GM12801 (cell line): ENCODE results near the gene SENP1.

Experiments used
- TF ChIP-seq, protein P1 (sequence below): IDR thresholded peaks from one replicate; pipeline ENCODE4 v1.5.1; 2011; ENCODE audit warnings: control low read depth; ENCODE audit not compliant: insufficient read length; ENCODE audit errors: extremely low read depth

SENP1 gene

DNA sequence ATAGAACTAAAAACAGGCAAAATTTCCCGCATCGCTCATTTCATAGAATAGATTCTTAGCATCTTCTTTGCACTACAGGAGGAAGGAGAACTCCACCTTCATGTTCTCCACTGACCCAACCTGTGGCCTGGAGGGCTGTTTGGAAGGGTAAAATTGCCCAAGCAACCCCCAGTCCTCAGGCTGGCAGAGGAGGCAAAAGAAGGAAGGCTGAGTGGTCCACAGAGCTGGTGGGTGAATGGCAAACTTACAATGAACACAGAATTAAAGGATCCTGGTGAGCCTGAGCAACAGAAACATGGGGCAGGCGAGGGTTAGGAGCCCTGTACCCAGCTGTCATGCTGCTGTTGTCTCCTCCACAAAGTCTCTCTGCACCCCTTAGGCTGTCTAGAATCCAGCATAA lies 25.1 kb downstream of the SENP1 start:
- TF ChIP-seq, protein P1, sequence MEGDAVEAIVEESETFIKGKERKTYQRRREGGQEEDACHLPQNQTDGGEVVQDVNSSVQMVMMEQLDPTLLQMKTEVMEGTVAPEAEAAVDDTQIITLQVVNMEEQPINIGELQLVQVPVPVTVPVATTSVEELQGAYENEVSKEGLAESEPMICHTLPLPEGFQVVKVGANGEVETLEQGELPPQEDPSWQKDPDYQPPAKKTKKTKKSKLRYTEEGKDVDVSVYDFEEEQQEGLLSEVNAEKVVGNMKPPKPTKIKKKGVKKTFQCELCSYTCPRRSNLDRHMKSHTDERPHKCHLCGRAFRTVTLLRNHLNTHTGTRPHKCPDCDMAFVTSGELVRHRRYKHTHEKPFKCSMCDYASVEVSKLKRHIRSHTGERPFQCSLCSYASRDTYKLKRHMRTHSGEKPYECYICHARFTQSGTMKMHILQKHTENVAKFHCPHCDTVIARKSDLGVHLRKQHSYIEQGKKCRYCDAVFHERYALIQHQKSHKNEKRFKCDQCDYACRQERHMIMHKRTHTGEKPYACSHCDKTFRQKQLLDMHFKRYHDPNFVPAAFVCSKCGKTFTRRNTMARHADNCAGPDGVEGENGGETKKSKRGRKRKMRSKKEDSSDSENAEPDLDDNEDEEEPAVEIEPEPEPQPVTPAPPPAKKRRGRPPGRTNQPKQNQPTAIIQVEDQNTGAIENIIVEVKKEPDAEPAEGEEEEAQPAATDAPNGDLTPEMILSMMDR: no peak

DNA sequence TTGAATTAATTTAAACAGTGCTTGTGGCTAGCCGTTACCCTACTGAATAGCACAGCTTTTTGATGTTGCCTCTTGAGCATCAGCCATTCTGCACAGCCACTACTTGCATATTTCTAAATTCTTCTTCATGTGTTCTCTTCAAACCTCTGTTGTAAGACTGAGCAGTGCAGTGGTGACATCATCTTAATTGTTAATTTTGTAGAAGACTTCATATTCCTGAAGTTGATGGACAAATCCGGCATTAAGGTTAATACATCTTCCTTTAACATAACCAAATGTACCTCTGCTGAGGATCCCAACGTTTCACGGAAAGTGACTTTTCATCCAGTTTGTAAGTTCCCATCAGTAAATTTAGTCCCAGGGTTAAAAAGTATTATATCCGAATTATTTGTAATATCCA lies 25.6 kb downstream of the SENP1 start:
- TF ChIP-seq, protein P1: no peak

DNA sequence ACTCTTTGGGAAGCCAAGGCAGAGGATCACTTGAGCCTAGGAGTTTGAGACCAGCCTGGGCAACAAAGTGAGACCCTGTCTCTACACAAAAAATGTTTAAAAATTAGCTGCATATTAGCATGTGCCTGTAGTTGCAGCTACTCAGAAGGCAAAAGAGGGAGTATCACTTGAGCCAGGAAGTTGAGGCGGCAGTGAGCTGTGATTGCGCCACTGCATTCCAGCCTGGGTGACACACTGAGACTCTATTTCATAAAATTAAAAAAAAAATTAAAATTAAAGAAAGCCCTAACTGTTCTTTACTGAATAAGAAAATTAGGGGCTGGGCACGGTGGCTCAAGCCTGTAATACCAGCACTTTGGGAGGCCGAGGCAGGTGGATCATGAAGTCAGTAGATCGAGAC lies 27.0 kb downstream of the SENP1 start:
- TF ChIP-seq, protein P1: no peak

DNA sequence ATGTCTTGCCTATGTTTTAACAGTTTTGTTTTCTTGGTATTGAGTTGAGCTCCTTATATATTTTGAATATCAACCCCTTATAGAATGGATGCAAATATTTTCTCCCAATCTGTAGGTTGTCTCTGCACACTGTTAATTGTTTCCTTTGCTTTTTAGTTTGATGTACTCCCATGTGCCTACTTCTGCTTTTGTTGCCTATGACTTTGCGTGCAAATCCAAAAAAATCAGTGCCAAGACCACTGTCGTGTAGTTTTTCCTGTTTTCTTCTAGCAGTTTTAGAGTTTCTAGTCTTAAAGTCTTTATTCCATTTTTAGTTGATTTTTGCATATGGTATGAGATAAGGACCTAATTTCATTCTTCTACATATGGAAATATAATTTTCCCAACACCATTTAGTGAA lies 28.8 kb downstream of the SENP1 start:
- TF ChIP-seq, protein P1: no peak

DNA sequence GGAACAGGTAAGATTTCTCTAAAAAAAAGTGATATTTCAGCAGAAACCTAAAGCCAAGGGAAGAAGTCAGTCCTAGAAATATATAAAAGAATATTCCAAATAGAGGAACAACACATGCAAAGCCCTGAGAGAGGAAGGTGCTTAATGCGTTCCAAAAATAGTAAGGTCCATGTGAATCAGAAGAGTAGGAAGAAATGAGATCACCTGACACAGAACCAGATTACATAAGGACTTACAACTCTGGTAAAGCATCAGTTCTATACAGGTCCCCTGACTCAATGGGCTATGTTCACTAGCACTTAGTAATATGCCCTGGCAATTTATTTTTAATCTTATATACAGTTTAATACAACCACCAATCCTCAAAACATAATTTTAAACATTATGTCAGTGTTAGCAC lies 30.0 kb downstream of the SENP1 start:
- TF ChIP-seq, protein P1: no peak

DNA sequence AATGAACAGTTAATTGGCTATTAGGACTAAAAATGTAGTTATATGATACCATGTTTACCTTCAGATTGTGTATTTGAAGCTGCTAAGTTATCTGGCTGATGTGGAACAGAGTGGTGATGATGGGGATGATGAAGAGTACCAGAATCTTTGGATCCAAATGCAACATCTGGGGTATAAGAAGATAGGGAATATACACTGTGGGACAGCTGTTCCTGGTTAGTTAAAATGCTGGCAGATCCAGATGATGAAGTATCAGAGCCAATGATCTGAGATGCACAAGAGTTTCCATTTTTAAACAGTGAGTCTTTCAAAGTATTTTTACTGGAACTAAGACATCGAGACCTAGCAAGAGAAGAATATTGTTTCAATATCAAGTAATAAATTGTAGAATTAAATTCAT lies 31.6 kb downstream of the SENP1 start:
- TF ChIP-seq, protein P1: no peak

DNA sequence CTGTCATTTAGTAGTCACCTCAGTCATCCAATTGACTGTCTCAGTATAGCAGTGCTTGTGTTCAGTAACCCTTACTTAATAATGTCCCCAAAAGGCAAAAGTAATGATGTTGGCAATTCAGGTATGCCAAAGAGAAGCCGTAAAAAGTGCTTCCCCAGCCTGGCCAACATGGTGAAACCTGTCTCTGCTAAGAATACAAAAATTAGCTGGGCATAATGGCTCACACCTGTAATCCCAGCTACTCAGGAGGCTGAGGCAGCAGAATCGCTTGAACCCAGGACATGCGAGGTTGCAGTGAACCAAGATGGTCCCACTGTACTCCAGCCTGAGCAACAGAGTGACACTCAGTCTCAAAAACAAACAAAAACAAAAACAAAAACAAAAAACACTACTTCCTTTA lies 33.6 kb downstream of the SENP1 start:
- TF ChIP-seq, protein P1: no peak

DNA sequence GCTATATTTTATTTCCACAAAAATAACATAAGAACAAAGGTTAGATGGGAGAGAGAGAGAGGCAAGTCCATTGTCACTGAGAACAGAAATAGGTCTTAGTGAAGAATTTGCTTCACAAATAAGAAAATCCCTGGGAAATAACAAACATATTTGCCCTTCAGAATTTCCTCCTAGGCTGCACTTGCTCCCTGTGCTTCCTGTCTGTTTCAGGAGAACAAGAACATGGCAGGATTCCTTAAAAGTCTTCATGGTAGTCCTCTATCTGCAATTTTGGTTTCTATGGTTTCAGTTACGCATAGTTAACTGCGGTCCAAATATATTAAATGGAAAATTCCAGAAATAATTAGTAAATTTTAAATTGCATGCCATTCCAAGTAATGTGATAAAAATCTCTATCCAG lies 34.1 kb downstream of the SENP1 start:
- TF ChIP-seq, protein P1: no peak
